GM12872 (cell line): ENCODE measurements around the gene MS4A14.

ENCODE experiments used
- TF ChIP-seq, protein P1 (sequence below): IDR thresholded peaks from 3 replicates; pipeline ENCODE4 v1.5.1; 2011; ENCODE audit warnings: low read depth, mild to moderate bottlenecking, low read length, moderate library complexity; ENCODE audit not compliant: insufficient read depth

The MS4A14 gene

GRCh38 chr11:60396382-60396781 is at the start of gene MS4A14:
MS4A14 (plus strand) TSS chr11:60396459; CDS start chr11:60396579, 120 bp downstream.
- TF ChIP-seq, protein P1, sequence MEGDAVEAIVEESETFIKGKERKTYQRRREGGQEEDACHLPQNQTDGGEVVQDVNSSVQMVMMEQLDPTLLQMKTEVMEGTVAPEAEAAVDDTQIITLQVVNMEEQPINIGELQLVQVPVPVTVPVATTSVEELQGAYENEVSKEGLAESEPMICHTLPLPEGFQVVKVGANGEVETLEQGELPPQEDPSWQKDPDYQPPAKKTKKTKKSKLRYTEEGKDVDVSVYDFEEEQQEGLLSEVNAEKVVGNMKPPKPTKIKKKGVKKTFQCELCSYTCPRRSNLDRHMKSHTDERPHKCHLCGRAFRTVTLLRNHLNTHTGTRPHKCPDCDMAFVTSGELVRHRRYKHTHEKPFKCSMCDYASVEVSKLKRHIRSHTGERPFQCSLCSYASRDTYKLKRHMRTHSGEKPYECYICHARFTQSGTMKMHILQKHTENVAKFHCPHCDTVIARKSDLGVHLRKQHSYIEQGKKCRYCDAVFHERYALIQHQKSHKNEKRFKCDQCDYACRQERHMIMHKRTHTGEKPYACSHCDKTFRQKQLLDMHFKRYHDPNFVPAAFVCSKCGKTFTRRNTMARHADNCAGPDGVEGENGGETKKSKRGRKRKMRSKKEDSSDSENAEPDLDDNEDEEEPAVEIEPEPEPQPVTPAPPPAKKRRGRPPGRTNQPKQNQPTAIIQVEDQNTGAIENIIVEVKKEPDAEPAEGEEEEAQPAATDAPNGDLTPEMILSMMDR, result no peak

GRCh38 chr11:60347084-60347797 is 49.0 kb upstream of the MS4A14 start:
- TF ChIP-seq, protein P1, result no peak

DNA sequence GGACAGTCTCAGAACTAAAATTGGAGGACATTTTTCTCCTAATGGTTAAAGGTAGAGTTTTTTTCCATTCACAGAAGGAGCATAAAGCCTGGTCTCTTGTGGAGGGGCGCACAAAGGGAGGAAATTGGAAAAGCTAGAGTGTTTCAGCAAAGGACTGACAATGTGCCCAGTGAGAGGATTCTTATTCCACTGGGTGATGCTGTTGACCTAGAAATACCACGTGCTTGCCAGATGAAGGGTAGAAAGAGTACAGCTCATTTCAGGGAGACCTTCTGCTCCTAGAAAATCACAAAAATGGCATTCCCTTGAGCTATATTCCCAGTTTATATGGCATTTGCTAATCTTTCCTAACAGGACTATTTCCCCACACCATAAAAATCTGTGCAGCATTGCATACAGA is 48.1 kb upstream of the MS4A14 start:
- TF ChIP-seq, protein P1, result peak; percentile 44; the same call in 2 of the 3 replicates

DNA sequence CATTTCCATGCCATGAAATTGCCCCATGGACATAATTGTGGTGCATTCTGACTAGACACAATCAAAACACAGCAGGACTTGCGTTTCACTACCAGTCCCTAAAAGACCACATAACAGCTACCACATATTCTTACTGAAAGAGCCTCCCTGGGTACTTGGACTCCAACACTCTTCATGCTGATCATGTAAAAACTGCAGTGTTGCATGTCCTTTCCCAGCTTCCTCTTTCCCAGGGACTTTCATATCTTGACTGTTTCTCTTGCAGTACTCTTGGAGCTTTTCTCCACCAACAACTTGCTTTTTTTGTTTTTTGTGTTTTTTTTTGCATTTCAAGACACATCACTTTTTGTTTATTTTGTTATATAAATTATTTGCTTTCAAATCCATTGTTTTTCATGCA is 46.3 kb upstream of the MS4A14 start:
- TF ChIP-seq, protein P1, result no peak

GRCh38 chr11:60357771-60358170 is 38.5 kb upstream of the MS4A14 start:
- TF ChIP-seq, protein P1, result no peak

DNA sequence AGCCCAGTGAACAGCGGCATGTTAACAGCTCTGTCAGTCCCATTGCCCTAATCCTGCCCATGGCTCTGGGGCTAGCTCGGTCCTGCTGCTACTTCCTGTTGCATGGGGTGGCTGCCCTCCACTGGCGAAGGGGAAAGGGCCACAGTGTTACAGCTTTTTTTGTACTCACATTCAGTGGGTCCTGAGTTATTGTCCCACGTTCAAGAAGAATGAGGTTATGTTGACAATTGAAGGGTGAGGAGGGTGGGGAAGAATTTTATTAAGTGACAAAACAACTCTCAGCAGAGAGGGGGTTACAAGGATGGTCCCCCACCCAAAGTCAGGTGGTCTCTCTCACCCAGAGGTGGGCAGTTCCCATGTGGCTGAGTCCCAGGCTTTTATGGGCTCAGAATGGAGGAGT is 35.6 kb upstream of the MS4A14 start:
- TF ChIP-seq, protein P1, result no peak

GRCh38 chr11:60362241-60362640 is 34.0 kb upstream of the MS4A14 start:
- TF ChIP-seq, protein P1, result no peak
